Peyer's patch (tissue), 4 donors: Measurements from ENCODE around the gene SPRY4.

Experiments used
- CTCF ChIP-seq, 6 experiments: fragments of 450-650 bp in 4 of 6; fragments of 200-600 bp in 2 of 6; sonication (generic) in 1 of 6; IDR thresholded peaks; one replicate each; pipeline ENCODE4 v1.5.1; 2017 to 2019; ENCODE audit warnings: antibody characterized with exemption in 6 of 6, mild to moderate bottlenecking in 3 of 6, moderate library complexity in 1 of 6
- POLR2A ChIP-seq, 2 donors: fragments of 450-650 bp; IDR thresholded peaks; one replicate each; pipeline ENCODE4 v1.5.1; 2017; ENCODE audit warnings: antibody characterized with exemption in 2 of 2, mild to moderate bottlenecking in 2 of 2, moderate library complexity in 2 of 2

GRCh38 chr5:142308358-142308757 lies 16.5 kb downstream of the SPRY4 start:
- no peak for TF ChIP-seq CTCF (IDR thresholded peaks at IDR 0.05)
- no peak for TF ChIP-seq POLR2A (IDR thresholded peaks at IDR 0.05)
